Spleen (tissue), 7 donors: ENCODE results near the gene SYT13.

Experiments
- POLR2A ChIP-seq, 3 donors: fragments of 450-650 bp; IDR thresholded peaks; one replicate each; pipeline ENCODE4 v1.5.1; 2017; ENCODE audit warnings: antibody characterized with exemption in 3 of 3, mild to moderate bottlenecking in 1 of 3
- POLR2AphosphoS5 ChIP-seq, 3 donors: sonication (generic); formaldehyde crosslinking; IDR thresholded peaks; one replicate each; pipeline ENCODE4 v1.5.1; 2017; ENCODE audit warnings: antibody characterized with exemption in 3 of 3
- TF ChIP-seq, protein P1 (sequence below), 11 experiments: fragments of 200-600 bp in 7 of 11; fragments of 450-650 bp in 4 of 11; sonication (generic) in 4 of 11; IDR thresholded peaks in 8 of 11; conservative IDR thresholded peaks in 3 of 11; 1 replicate in 7 of 11; 2 replicates in 4 of 11; pipeline versions ENCODE4 v1.4.0 to v1.8.0; 2016 to 2021; ENCODE audit warnings: antibody characterized with exemption in 11 of 11, inconsistent platforms in 4 of 11, mild to moderate bottlenecking in 1 of 11
- donor health status: DM: no; HTN: no; CAD: no; lungs with moderate emphysema.
- donor health status: DM: no; HTN: no; CAD: no.
- donor health status: DM: no; HTN: no; CAD: no.

DNA sequence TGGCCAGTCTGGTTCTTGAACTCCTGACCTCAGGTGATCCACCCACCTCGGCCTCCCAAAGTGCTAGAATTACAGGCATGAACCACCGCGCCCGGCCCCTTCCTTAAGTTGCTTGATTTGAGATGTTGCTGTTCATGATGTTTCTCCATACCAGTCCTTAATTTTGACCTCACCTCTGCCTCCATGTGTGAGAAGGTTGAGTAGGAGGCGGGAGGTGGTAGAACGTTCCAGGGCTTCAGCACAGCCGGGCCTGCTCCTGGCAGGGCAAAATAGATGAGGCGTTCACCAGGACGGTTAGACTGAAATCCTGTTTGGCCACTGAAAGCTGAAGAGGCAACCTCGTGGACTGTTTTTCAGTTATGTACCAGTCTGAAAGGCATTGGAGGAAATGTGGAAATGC, 48.3 kb upstream of the SYT13 start:
- TF ChIP-seq, protein P1, sequence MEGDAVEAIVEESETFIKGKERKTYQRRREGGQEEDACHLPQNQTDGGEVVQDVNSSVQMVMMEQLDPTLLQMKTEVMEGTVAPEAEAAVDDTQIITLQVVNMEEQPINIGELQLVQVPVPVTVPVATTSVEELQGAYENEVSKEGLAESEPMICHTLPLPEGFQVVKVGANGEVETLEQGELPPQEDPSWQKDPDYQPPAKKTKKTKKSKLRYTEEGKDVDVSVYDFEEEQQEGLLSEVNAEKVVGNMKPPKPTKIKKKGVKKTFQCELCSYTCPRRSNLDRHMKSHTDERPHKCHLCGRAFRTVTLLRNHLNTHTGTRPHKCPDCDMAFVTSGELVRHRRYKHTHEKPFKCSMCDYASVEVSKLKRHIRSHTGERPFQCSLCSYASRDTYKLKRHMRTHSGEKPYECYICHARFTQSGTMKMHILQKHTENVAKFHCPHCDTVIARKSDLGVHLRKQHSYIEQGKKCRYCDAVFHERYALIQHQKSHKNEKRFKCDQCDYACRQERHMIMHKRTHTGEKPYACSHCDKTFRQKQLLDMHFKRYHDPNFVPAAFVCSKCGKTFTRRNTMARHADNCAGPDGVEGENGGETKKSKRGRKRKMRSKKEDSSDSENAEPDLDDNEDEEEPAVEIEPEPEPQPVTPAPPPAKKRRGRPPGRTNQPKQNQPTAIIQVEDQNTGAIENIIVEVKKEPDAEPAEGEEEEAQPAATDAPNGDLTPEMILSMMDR (IDR thresholded peaks at IDR 0.05 in 8 of 11, conservative IDR thresholded peaks at IDR 0.05 in 3 of 11) = no peak
- TF ChIP-seq POLR2AphosphoS5 (IDR thresholded peaks at IDR 0.05) = no peak
- no peak for TF ChIP-seq POLR2A (IDR thresholded peaks at IDR 0.05)
